Measurements from ENCODE around the gene UBXN6.

The UBXN6 gene, protein sequence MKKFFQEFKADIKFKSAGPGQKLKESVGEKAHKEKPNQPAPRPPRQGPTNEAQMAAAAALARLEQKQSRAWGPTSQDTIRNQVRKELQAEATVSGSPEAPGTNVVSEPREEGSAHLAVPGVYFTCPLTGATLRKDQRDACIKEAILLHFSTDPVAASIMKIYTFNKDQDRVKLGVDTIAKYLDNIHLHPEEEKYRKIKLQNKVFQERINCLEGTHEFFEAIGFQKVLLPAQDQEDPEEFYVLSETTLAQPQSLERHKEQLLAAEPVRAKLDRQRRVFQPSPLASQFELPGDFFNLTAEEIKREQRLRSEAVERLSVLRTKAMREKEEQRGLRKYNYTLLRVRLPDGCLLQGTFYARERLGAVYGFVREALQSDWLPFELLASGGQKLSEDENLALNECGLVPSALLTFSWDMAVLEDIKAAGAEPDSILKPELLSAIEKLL

DNA sequence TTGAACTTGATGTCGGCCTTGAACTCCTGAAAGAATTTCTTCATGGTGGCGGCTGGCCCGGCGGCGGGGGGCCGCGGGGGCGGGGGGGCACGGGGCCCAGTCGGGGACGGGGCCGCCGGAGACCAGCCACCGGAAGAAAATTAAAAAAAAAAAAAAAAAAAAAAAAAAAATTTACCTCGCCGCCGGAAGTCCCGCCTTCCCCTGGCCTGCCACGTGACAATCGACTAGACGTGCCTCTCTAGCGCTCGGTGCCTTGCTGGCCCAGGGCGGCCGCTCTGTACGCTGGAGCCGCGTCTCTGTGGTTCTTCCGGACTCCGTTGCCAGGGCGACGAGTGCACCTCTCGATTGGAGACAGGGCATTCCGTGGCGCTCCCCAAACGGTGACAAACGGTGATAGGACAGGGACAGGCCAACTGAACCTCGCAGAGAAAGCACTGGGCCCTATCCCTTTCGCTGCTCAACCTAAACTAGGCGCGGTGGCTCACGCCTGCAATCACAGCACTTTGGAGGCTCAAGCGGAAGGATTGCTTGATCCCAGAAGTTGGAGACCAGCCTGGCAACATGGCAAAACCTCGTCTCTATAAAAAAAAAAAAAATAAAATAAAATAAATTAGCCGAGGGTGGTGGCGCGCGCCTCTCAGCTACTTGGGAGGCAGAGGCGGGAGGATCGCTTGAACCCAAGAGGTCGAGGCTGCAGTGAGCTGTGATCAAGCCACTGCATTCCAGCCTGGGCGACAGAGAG is at the start of gene UBXN6:
Gene UBXN6, minus strand, starts transcription at position 141 of the 742 bp plus-strand sequence. Its CDS starts 97 bp downstream, at position 44.
- DNase-seq (ENCODE audit: extremely low read depth, low read depth), result peak; percentile 87
- peak within 1 kb of the TSS; percentile 81 for H3K4me3 ChIP-seq (replicated peaks; ENCODE audit: low read depth, low read length)
- TF ChIP-seq, protein P1, sequence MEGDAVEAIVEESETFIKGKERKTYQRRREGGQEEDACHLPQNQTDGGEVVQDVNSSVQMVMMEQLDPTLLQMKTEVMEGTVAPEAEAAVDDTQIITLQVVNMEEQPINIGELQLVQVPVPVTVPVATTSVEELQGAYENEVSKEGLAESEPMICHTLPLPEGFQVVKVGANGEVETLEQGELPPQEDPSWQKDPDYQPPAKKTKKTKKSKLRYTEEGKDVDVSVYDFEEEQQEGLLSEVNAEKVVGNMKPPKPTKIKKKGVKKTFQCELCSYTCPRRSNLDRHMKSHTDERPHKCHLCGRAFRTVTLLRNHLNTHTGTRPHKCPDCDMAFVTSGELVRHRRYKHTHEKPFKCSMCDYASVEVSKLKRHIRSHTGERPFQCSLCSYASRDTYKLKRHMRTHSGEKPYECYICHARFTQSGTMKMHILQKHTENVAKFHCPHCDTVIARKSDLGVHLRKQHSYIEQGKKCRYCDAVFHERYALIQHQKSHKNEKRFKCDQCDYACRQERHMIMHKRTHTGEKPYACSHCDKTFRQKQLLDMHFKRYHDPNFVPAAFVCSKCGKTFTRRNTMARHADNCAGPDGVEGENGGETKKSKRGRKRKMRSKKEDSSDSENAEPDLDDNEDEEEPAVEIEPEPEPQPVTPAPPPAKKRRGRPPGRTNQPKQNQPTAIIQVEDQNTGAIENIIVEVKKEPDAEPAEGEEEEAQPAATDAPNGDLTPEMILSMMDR (IDR thresholded peaks at IDR 0.05; ENCODE audit: low read depth, low read length, missing control alignments), result no peak

DNA sequence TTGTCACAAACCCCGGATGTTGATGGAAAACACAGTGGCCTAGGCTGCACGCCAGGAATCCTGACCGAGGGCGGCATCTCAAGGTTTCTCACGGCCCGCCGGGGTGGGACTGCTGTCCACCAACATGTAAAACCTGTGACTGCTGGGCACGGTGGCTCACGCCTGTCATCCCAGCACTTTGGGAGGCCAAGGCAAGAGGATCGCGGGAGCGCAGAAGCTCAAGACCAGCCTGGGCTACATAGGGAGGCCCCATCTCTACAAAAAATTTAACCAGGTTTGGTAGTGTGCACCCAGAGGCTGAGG is 49.5 kb upstream of the UBXN6 start:
- no peak overlapping the region for H3K4me3 ChIP-seq (replicated peaks; ENCODE audit: low read depth, low read length)
- TF ChIP-seq, protein P1 (IDR thresholded peaks at IDR 0.05; ENCODE audit: low read depth, low read length, missing control alignments), result no peak
- DNase-seq (ENCODE audit: extremely low read depth, low read depth), result no peak

DNA sequence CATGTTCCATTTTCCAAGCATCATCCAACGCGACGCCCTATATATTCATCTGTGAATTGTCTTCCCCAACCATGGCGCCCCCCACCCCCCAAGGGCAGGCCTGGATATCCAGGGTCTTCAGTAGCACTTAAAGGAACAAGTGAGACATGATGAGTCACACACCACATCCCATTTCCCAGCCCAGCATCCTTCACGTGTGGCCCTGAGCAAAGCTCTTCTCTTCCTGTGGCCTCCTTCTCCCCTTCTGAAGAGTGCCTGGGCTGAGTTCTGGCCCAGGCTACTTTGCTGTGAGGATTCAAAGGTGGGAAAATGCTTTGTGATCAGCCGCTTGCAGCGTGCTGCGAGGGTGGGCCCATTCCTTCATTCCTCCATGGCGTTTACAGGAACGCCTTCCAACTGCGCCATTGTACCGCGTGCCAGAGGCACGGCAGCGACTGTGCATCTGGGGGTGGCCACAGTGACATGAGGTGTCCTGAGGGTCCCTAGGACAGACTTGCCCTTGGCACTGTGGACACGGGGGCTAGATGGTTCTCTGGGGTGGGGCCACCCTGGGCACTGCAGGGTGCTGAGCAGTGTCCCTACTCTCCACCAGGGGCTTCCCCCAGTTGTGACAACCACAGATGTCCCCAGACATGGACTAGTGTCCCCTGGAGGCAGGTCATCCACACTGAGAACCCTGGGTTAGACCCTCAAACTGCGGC is 49.0 kb upstream of the UBXN6 start:
- H3K4me3 ChIP-seq (replicated peaks; ENCODE audit: low read depth, low read length), result no peak overlapping the region
- TF ChIP-seq, protein P1 (IDR thresholded peaks at IDR 0.05; ENCODE audit: low read depth, low read length, missing control alignments), result no peak
- peak; percentile 45 for DNase-seq (ENCODE audit: extremely low read depth, low read depth)

DNA sequence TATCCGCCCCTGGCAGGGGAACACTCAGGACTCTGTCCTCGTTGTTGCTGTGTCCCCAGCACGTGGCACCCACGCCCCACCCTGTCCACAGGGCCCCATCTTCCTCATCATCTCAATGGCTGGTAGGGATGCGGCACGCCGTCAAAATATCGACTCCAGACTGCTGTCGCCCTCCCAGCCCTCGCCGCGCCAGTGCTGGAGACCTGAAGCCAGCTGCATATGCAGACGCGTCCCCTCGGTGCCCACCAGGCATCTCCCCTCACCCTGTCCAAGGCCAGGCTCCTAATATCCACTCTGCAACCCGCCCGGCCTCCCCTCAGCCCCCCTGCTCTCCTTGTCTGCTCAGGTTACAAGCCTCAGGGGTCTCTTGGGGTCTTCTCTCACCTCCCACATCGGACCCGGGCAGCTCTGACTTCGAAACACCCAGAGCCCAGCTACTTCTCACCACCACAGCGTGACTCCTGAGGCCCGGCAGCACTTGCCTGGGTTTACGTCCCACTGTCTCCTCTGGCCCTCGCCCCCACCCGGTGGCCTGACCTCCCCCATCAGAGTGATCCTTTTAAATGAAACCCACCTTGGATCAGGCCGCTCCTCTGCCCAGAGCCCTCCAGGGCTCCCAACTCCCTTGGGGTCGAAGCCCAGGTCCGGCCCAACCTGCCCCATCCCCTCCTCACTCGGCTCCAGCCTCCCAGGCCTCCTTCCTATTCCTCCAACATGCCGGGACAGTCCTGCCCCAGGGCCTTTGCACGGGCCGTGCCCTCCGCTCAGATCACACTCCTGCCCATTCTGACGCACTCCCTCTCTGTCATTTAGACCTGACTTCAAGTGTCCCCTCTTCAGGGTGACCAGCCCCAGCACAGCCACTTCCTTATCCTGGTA is 48.2 kb upstream of the UBXN6 start:
- H3K4me3 ChIP-seq (replicated peaks; ENCODE audit: low read depth, low read length), result no peak overlapping the region
- TF ChIP-seq, protein P1 (IDR thresholded peaks at IDR 0.05; ENCODE audit: low read depth, low read length, missing control alignments), result no peak
- DNase-seq (ENCODE audit: extremely low read depth, low read depth), result no peak

DNA sequence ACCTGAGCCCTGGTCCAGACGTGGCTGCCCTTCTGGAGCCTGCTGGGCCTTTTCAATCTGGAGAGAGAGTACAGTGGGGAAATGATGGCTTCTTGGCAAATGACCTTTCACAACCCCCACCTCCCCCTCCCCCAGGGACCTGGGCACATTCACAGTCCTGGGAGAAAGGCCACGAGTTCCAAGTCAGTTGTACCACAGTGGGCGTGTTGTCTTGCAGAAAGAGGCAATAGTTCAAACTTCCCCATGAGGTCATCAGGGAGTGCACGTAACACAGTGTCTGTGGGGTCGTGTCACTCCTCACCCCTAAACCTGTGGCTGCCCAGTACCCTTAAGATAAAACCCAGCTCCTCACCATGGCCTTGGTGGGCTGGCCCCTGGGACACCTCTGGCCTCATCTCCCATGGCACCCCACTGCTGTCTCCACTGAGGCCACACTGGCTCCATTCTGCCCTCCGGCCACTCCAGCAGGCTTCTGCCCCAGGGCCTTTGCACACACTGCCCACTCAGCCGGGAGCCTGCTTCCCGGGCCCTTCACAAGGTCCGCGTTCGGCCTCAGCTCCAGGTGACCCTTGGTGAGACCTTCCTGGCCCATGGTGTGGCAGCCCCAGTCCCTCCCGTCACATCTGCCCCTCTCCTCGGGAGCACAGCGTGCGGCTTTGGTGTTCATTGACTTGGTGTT is 47.4 kb upstream of the UBXN6 start:
- TF ChIP-seq, protein P1 (IDR thresholded peaks at IDR 0.05; ENCODE audit: low read depth, low read length, missing control alignments), result no peak
- H3K4me3 ChIP-seq (replicated peaks; ENCODE audit: low read depth, low read length), result no peak overlapping the region
- DNase-seq (ENCODE audit: extremely low read depth, low read depth), result no peak

All from HFF-Myc (cell line).